NCI-H128 (cell line): ENCODE results near the gene PLEKHM3.

Experiments used
- DNase-seq: peaks from one replicate; lab custom pipeline; 2025; ENCODE audit not compliant: unreplicated experiment; lab: John Stamatoyannopoulos, UW

The PLEKHM3 gene

GRCh38 chr2:207863345-207863744, 162.0 kb downstream of the PLEKHM3 start:
- no peak for DNase-seq

GRCh38 chr2:207861789-207862188, 163.5 kb downstream of the PLEKHM3 start:
- DNase-seq, result no peak

GRCh38 chr2:207860685-207861084, 164.6 kb downstream of the PLEKHM3 start:
- DNase-seq, result no peak

GRCh38 chr2:207855591-207855990, 169.7 kb downstream of the PLEKHM3 start:
- no peak for DNase-seq

GRCh38 chr2:207854484-207855440, 170.6 kb downstream of the PLEKHM3 start:
- no peak for DNase-seq

GRCh38 chr2:207852791-207853190, 172.5 kb downstream of the PLEKHM3 start:
- DNase-seq, result no peak

- no peak for DNase-seq
Measured at GRCh38 chr2:207849443-207849842, 175.9 kb downstream of the PLEKHM3 start.

- DNase-seq, result no peak
Measured at GRCh38 chr2:207848545-207848928, 176.8 kb downstream of the PLEKHM3 start.

GRCh38 chr2:207847807-207848544, 177.4 kb downstream of the PLEKHM3 start:
- DNase-seq, result no peak

- DNase-seq, result no peak
Measured at GRCh38 chr2:207847098-207847806, 178.1 kb downstream of the PLEKHM3 start.

GRCh38 chr2:207845202-207845864, 180.0 kb downstream of the PLEKHM3 start:
- no peak for DNase-seq

- DNase-seq, result no peak
Measured at GRCh38 chr2:207844648-207845047, 180.7 kb downstream of the PLEKHM3 start.

- no peak for DNase-seq
Measured at GRCh38 chr2:207840101-207840500, 185.2 kb downstream of the PLEKHM3 start.

- no peak for DNase-seq
Measured at GRCh38 chr2:207839575-207839974, 185.8 kb downstream of the PLEKHM3 start.

GRCh38 chr2:207839028-207839427, 186.3 kb downstream of the PLEKHM3 start:
- DNase-seq, result no peak

GRCh38 chr2:207836521-207837133, 188.7 kb downstream of the PLEKHM3 start:
- no peak for DNase-seq

- DNase-seq, result no peak
Measured at GRCh38 chr2:207835805-207836204, 189.5 kb downstream of the PLEKHM3 start.

GRCh38 chr2:207833251-207833751, 192.0 kb downstream of the PLEKHM3 start:
- DNase-seq, result no peak

- no peak for DNase-seq
Measured at GRCh38 chr2:207831584-207832248, 193.6 kb downstream of the PLEKHM3 start.
